HCT116 (cell line): ENCODE measurements around the gene TCERG1L. TPM values are rescaled to one million over a fixed set of nuclear protein-coding genes. Genes with fewer than 3 reads are reported as not detected.

ENCODE experiments used
- ATAC-seq: fragments of 200-7000 bp; cut with Tn5 transposase; 2 replicates; pipeline ENCODE4 v1.9.1; 2020; ENCODE audit warnings: mild to moderate bottlenecking, moderate library complexity
- BruUV-seq: library from RNA; stranded (reverse); fragments of 400-500 nt; replicated peaks from 2 replicates; lab custom pipeline; 2021; lab: Mats Ljungman, UMichigan
- CTCF ChIA-PET: fragments of 300-600 bp; sonication (Branson Sonifier 250); formaldehyde crosslinking; loops from one replicate; lab custom pipeline; 2021; ENCODE audit warnings: antibody characterized with exemption; lab: Charles Lee
- POLR2A ChIA-PET: fragments of 300-600, 350-600 bp; sonication (Branson Sonifier 250); formaldehyde crosslinking; loops from one replicate; lab custom pipeline; 2021; ENCODE audit warnings: antibody characterized with exemption; lab: Charles Lee
- RAD21 ChIA-PET, 2 experiments: fragments of 300-600 bp; sonication (Branson Sonifier 250); formaldehyde crosslinking; loops; one replicate each; lab custom pipeline; 2023; ENCODE audit warnings: low total read pairs in 2 of 2; ENCODE audit not compliant: uncharacterized antibody in 2 of 2, unreplicated experiment in 2 of 2, low non-redundant PET in 1 of 2; lab: Charles Lee
- DNase-seq: peaks from one replicate; pipeline ENCODE4 v3.0.0-alpha.2; 2010; ENCODE audit warnings: low read depth, low spot score
- H2AFZ ChIP-seq: fragments of 200-600 bp; shearing (Covaris generic), sonication (generic); 2 replicates; pipeline ENCODE4 v1.6.1; 2017; ENCODE audit warnings: low read depth, mixed run types, mixed read lengths, antibody characterized with exemption, low read length; ENCODE audit not compliant: poor library complexity, severe bottlenecking
- H3K27ac ChIP-seq: 2 replicates; pipeline ENCODE4 v1.5.1; 2012; ENCODE audit warnings: low read depth, low read length
- H3K27me3 ChIP-seq: fragments of 200-600 bp; sonication (generic); 2 replicates; pipeline ENCODE4 v1.6.1; 2016; ENCODE audit warnings: mixed run types, low read length, mixed read lengths; ENCODE audit not compliant: insufficient read depth
- H3K36me3 ChIP-seq, 2 experiments: fragments of 200-500 bp in 1 of 2; fragments of 200-600 bp in 1 of 2; sonication (Bioruptor generic) in 1 of 2; sonication (generic) in 1 of 2; 2 replicates each; pipeline versions ENCODE4 v1.5.1 to v1.6.1; 2014 to 2016; ENCODE audit warnings: low read length in 2 of 2, inconsistent platforms in 1 of 2, mixed read lengths in 1 of 2, mixed run types in 1 of 2; ENCODE audit not compliant: insufficient read depth in 2 of 2, control insufficient read depth in 1 of 2
- H3K4me1 ChIP-seq, 2 experiments: fragments of 200-600 bp in 1 of 2; sonication (generic) in 1 of 2; 2 replicates each; pipeline versions ENCODE4 v1.5.1 to v1.6.1; 2012 to 2017; ENCODE audit warnings: low read length in 2 of 2, inconsistent platforms in 1 of 2, mild to moderate bottlenecking in 1 of 2, mixed read lengths in 1 of 2, mixed run types in 1 of 2, moderate library complexity in 1 of 2; ENCODE audit not compliant: insufficient read depth in 2 of 2, control insufficient read depth in 1 of 2
- H3K4me2 ChIP-seq: fragments of 200-600 bp; sonication (generic); 2 replicates; pipeline ENCODE4 v1.6.1; 2017; ENCODE audit warnings: mixed run types, low read length, mixed read lengths
- H3K4me3 ChIP-seq, 2 experiments: fragments of 200-600 bp in 1 of 2; sonication (generic) in 1 of 2; replicated peaks in 1 of 2; 2 replicates each; pipeline ENCODE4 v1.5.1; 2011 to 2016; ENCODE audit warnings: low read length in 2 of 2, control low read depth in 1 of 2, low read depth in 1 of 2, mild to moderate bottlenecking in 1 of 2, mixed read lengths in 1 of 2, mixed run types in 1 of 2
- H3K79me2 ChIP-seq: fragments of 200-600 bp; sonication (generic); 2 replicates; pipeline ENCODE4 v1.6.1; 2017; ENCODE audit warnings: mild to moderate bottlenecking, mixed run types, low read length, moderate library complexity, mixed read lengths; ENCODE audit not compliant: insufficient read depth
- H3K9ac ChIP-seq: fragments of 200-600 bp; sonication (generic); 2 replicates; pipeline ENCODE4 v1.6.1; 2016; ENCODE audit warnings: low read length, mixed read lengths
- H3K9me2 ChIP-seq: fragments of 200-600 bp; sonication (generic), shearing (Covaris generic); 2 replicates; pipeline ENCODE4 v1.6.1; 2017; ENCODE audit warnings: mixed run types, mild to moderate bottlenecking, moderate library complexity; ENCODE audit not compliant: insufficient read depth
- H3K9me3 ChIP-seq, 2 experiments: fragments of 200-500 bp in 1 of 2; fragments of 200-600 bp in 1 of 2; sonication (Bioruptor generic) in 1 of 2; sonication (generic) in 1 of 2; 2 replicates each; pipeline ENCODE4 v1.6.1; 2014 to 2017; ENCODE audit warnings: low read length in 2 of 2, mixed read lengths in 2 of 2, inconsistent platforms in 1 of 2, low read depth in 1 of 2, mild to moderate bottlenecking in 1 of 2, mixed run types in 1 of 2, moderate library complexity in 1 of 2; ENCODE audit not compliant: control insufficient read depth in 1 of 2, insufficient read depth in 1 of 2
- H4K20me1 ChIP-seq: fragments of 200-600 bp; sonication (generic), shearing (Covaris generic); 2 replicates; pipeline ENCODE4 v1.6.1; 2017; ENCODE audit warnings: mixed run types, mild to moderate bottlenecking, moderate library complexity; ENCODE audit not compliant: insufficient read depth
- ATF3 ChIP-seq: IDR thresholded peaks from 2 replicates; pipeline ENCODE4 v1.6.1; 2012
- CEBPB ChIP-seq: IDR thresholded peaks from 2 replicates; pipeline ENCODE4 v1.6.1; 2012; ENCODE audit warnings: low read depth
- CTCF ChIP-seq, 3 experiments: fragments of 200-600 bp in 1 of 3; sonication (generic) in 1 of 3; IDR thresholded peaks in 2 of 3; conservative IDR thresholded peaks in 1 of 3; 2 replicates each; pipeline ENCODE4 v1.5.1; 2012 to 2017; ENCODE audit warnings: low read depth in 2 of 3, low read length in 2 of 3, antibody characterized with exemption in 1 of 3, borderline replicate concordance in 1 of 3, control low read depth in 1 of 3, mild to moderate bottlenecking in 1 of 3, mixed read lengths in 1 of 3, mixed run types in 1 of 3, moderate library complexity in 1 of 3; ENCODE audit not compliant: insufficient read depth in 1 of 3
- ELF1 ChIP-seq: IDR thresholded peaks from 2 replicates; pipeline ENCODE4 v1.6.1; 2012; ENCODE audit warnings: low read depth, borderline replicate concordance
- FOSL1 ChIP-seq: IDR thresholded peaks from 2 replicates; pipeline ENCODE4 v1.6.1; 2012; ENCODE audit warnings: low read depth
- JUND ChIP-seq: IDR thresholded peaks from 2 replicates; pipeline ENCODE4 v1.6.1; 2012
- MAX ChIP-seq: IDR thresholded peaks from 2 replicates; pipeline ENCODE4 v1.6.1; 2012
- RAD21 ChIP-seq: IDR thresholded peaks from 2 replicates; pipeline ENCODE4 v1.6.1; 2012; ENCODE audit warnings: low read depth, mild to moderate bottlenecking
- SP1 ChIP-seq: IDR thresholded peaks from 2 replicates; pipeline ENCODE4 v1.6.1; 2012; ENCODE audit warnings: low read depth
- YY1 ChIP-seq: IDR thresholded peaks from 2 replicates; pipeline ENCODE4 v1.6.1; 2011; ENCODE audit warnings: low read length, low read depth, moderate library complexity, mild to moderate bottlenecking; ENCODE audit not compliant: insufficient replicate concordance; ENCODE audit errors: extremely low read depth
- ZBTB33 ChIP-seq: IDR thresholded peaks from 2 replicates; pipeline ENCODE4 v1.6.1; 2011; ENCODE audit warnings: mild to moderate bottlenecking, low read length, moderate library complexity; ENCODE audit not compliant: insufficient replicate concordance; ENCODE audit errors: extremely low read depth
- ZNF274 ChIP-seq: fragments of 200-500 bp; sonication (Bioruptor generic); IDR thresholded peaks from 2 replicates; pipeline ENCODE4 v1.6.1; 2014; ENCODE audit warnings: mild to moderate bottlenecking, low read depth, low read length, inconsistent platforms
- intact Hi-C: fragments of 100-400 bp; cut with micrococcal nuclease; formaldehyde crosslinking; loops from 2 replicates; pipeline ENCODE4 v1.10.0; 2022
- total RNA-seq: library from RNA; stranded (reverse); gene quantifications from one replicate; pipeline ENCODE4 v1.2.1, GENCODE V29; 2021; ENCODE audit not compliant: unreplicated experiment

The TCERG1L gene
- total RNA-seq, 1 experiment from 2014 or later = not detected

- TF ChIP-seq FOSL1 = no peak
Measured at GRCh38 chr10:131159771-131160170, 151.8 kb downstream of the TCERG1L start (continued).

DNA sequence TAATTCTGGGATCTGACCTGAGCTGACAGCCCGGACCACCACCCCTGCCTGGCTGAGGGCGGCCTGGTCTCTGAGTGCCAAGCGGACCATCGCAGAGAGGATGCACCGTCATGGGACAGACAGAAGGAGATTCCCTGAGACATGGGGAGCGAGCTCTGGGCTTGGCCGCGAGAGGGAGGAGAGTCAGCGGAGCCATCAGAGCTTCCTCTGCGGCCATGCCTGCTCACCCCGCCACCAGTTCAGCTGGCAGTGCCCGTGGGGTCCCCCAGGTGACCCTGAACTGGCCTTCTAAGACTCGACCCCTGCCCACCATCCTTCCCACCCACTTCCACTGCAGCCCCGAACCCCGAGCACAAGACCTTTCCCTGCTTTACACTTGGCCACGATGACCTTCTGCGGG lies 152.8 kb downstream of the TCERG1L start:
- ChIA-PET CTCF (no interaction called here), RAD21 (no interaction called here), POLR2A (no interaction called here)
- Histone ChIP-seq H3K4me3 (no peak overlapping the region), H3K27me3 (no peaks in the 10 kb centered on the region), H3K9ac (no peak overlapping the region), H3K9me2 (no peaks in the 10 kb centered on the region), H4K20me1 (no peaks in the 10 kb centered on the region), H3K4me2 (no peak overlapping the region), H3K79me2 (no peaks in the 10 kb centered on the region), H3K27ac (no peak overlapping the region), H3K9me3 (no peaks in the 10 kb centered on the region), H2AFZ (no peak overlapping the region), H3K36me3 (no peaks in the 10 kb centered on the region), H3K4me1 (no peaks in the 10 kb centered on the region)
- TF ChIP-seq RAD21 (no peak), YY1 (no peak), ZNF274 (no peak), SP1 (no peak), CEBPB (no peak), FOSL1 (no peak), ATF3 (no peak), CTCF (IDR thresholded peaks at IDR 0.05 in 2 of 3, conservative IDR thresholded peaks at IDR 0.05 in 1 of 3; ENCODE audit: borderline replicate concordance in 1 of 3, insufficient read depth in 1 of 3, low read depth in 2 of 3, low read length in 2 of 3) (no peak), JUND (no peak), MAX (no peak), ELF1 (no peak), ZBTB33 (no peak)
- ATAC-seq = no peak
- intact Hi-C loops = no loop called here
- DNase-seq = no peak
- no TSS peak for BruUV-seq
